HG03039 (cell line): ENCODE measurements around the gene TUBA3E.
"Not testable (repeated sequence)": the region's sequence is repeated elsewhere in the genome, so short reads cannot be mapped to it uniquely, and the experiment has no call there.

ENCODE experiments used
- ATAC-seq: cut with Tn5 transposase; IDR thresholded peaks from one replicate; pipeline ENCODE4 v1.9.1; 2021; ENCODE audit warnings: mild to moderate bottlenecking, moderate library complexity; ENCODE audit not compliant: unreplicated experiment

TUBA3E gene

DNA sequence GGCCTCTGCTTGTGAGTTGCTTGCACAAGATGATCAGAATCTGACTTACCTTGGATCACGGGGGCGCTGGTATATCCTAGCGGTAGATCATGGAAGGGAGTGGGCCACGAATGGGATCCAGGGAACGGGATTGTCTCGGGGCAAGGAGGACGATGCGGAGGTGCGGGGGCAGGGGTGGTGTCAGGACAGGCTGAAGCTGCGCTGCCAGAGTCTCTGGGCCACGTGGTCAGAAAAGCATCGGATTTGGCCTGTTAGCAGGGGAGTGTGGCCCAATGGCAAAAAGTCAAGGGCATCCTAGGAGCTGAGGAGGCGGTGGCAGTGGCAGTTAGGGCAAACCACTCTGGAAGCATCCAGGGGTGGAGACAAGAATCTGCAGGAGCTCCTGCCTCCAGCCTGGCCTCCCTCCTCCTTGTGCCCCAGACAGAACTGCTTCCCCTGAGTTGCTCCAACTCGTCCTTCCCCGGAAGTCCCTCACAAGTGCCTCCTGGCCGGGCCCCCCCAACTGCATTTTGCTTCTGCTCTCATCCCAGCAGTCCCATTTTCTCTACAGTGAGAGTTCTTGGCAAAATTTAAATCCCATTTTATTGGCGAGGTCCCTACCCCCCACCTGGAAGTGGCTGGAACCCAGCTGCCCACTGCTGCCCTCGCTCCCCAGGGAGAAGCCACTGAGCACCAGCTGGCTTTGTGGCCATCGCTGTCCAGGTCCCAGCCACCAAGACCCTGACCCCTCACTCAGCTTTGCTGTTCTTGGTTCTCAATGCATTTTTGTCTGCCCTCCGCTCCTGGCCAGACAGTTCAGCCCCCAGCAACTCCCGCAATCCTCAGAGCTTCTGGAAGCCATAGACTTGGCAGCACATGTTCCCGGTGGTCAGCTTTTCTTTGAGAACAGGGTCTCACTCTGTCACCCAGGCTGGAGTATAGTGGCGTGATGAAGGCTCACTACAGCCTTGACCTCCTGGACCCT lies 47.8 kb downstream of the TUBA3E start:
- no peak for ATAC-seq

DNA sequence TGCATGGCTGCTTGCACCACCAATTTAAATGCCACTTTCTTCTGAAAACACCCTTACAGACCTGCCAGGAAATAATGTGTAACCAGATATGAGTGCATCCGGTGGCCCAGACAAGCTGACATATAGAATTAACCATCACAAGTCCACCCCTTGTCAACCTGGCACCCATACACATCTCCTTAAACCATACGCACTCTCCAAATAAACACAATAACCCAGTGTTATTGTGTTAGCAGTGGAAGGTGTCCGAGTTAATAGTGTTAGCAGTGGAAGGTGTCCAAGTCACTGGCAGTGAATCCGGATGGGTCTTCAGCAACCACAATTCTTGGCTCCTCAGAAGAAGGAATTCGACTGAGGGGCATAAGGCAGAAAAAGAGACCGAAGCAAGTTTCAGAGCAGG lies 49.7 kb downstream of the TUBA3E start:
- not testable (repeated sequence) for ATAC-seq

DNA sequence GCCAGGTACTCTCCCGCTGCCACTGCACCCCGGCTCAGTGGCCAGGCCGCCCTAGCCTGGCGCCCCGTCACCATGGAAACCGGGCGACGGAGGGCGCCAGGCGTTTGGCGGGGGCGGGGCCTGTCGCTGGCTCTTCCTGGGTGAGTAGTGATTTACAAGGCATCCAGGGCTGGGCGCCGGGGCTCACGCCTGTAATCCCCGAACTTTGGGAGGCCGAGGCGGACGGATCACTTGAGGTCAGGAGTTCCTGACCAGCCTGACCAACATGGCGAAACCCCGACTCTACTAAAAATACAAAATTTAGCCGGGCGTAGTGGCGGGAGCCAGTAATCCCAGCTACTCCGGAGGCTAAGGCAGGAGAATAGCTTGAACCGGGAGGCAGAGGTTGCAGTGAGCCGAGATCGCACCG lies 53.2 kb downstream of the TUBA3E start, which contains the start of gene CCDC74B:
TSS of gene CCDC74B (minus strand) at position 107 of the 409 bp plus-strand sequence. CDS start 116 bp downstream, outside the sequence.
- peak; percentile 88 for ATAC-seq

DNA sequence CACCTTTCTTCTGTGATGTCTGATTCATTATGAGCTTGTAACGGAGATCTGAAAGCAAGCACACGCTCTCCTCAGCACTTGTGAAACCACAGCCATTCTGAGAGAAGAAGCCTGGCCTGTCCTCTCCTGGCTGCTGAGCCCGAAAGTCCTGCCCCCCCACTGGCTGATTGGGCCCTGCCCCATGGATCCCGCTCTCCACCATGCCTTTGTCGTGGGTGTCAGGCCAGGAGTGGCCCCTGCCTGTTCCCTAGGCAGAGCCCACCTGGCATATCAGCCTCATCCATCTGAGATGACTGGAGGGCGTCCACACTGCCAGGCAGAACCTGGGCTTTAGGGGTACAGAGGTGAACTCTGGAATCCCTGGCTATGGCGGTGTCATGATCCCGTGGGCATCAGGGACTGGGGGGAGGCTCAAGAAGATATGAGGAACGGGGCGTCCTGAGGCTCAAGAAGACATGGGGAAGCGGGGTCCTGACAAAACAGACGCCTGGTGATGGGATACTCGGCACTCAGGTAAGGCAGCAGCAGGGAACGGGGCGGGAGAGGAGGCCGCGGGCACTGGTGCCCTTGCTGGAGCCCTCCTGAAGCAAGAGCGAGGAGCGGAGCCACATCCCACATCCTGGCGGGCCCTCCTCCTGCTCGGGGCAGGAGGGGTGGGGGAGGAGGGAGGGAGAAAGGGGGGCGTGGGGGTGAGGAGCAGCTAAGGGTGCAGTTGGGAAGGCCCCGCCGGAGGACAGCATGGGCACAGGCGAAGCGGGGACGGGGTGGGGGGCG lies 54.8 kb downstream of the TUBA3E start:
- not testable (repeated sequence) for ATAC-seq

DNA sequence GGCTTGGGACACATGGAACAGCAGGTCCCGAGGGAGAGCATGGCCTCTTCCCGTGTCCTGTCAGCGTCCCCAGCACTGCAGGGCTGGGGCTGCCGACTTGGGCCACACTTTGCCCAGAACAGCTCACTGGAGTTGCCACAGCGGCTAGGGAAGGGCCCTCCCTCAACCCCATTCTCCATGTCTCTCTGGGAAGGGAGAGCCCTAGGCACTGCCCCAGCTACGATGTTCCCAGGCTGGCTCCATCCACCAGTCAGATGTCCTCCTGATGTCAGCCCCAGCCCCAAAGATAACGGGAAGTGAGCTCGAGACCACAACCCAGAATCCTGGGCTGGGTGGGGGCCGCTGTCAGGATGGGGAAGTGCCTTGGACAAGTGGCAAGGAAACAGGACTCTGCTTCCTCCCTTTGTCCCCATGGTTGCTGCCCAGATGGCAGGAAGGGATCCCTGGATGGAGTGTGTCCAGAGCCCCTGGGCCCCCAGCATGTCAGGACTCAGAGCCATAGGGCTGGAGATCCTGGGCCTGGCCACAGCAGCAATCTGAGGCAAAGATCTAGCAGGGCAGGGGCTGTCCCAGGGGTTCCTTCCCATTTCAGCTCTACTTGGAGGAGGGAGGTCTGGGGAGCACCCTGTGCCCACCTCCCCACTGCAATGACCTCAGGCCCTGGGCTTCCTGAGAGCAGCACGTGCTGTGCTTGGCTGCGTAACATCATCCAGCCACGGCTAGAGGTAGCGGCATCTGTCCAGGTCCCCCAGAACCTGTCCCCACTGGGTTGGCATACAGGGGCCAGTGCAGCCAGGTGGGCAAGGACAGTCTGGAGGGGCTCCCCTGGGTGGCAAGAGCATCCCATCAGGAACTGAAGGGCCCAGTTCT lies 55.6 kb downstream of the TUBA3E start:
- not testable (repeated sequence) for ATAC-seq
